ENCODE measurements around the gene GTF2H4. TPM values are rescaled to one million over a fixed set of nuclear protein-coding genes. Genes with fewer than 3 reads are reported as not detected.

Gene GTF2H4
- total and polyA plus RNA-seq, 2 of the 8 experiments (the other 6 are each of a cell fraction or from before 2014, with no cell fraction given): 42.3 to 53.4 TPM

DNA sequence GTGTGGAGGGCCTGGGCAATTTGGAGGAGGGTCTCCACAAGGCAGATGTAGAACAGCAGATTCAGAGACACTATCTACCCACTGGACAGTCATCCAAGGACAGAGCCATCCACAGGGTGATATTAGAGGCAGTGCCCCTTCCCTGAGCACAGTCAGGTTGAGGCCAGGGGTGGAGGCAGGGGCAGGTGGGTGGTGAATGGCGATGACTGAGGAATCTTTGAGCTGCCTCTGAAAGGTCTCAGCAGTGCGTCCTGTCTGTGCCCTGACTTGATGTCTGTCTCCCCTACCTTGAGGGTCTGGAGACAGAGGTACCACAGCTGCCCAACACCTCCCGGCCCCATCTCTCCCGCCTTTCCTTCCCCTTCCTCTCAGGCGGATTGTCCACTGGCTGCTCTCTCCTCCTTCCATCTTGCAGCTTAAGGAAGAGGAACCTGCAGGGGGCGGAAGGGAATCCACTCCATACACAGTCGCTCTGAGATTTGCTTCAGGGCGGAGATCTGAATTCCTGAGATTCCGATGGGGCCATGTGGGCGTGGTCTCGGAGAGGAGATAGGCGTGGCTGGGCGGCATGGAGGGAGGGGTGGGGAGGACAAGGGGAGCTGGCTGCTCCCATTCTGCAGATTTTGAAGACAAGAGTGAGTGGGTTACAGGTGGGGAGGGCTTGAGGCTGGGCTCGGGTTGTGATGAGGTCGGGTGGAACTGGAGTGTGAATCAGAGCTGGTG, 34.5 kb downstream of the GTF2H4 start:
- Histone ChIP-seq H2BK12ac (ENCODE audit: low read depth, low read length) (peak overlapping the region; percentile 94), H3K27ac (ENCODE audit: low read depth, low read length) (no peak overlapping the region), H3K23ac (ENCODE audit: insufficient read length) (no peak overlapping the region), H2BK15ac (ENCODE audit: low read length) (peak overlapping the region; percentile 89), H4K20me1 (replicated peaks in 1 of 2; ENCODE audit: control insufficient read depth in 1 of 2, insufficient read depth in 2 of 2, low read length in 2 of 2) (no peaks in the 10 kb centered on the region), H4K5ac (ENCODE audit: insufficient read length, low read depth, low read length) (peak overlapping the region; percentile 22), H3K14ac (ENCODE audit: insufficient read length) (no peak overlapping the region), H3K4me3 (ENCODE audit: extremely low read depth in 1 of 4, insufficient read depth in 2 of 4, low read depth in 3 of 4, low read length in 4 of 4) (no peak overlapping the region), H3K4me2 (ENCODE audit: insufficient read depth in 1 of 2, low read depth in 2 of 2, low read length in 2 of 2) (peak overlapping the region; percentile 14 to 64), H4K91ac (replicated peaks; ENCODE audit: insufficient read length, low read length) (peak overlapping the region; percentile 94), H3K4ac (replicated peaks; ENCODE audit: insufficient read length, low read depth, low read length) (peak overlapping the region; percentile 38), H3K79me2 (ENCODE audit: control insufficient read depth in 1 of 2, insufficient read depth in 2 of 2, low read length in 2 of 2) (no peaks in the 10 kb centered on the region), H2BK5ac (ENCODE audit: low read depth, low read length) (peak overlapping the region; percentile 84; the same call in 1 of the 2 replicates), H4K8ac (ENCODE audit: extremely low read depth, insufficient read depth, low read length) (no peak overlapping the region), H2BK120ac (replicated peaks; ENCODE audit: low read depth, low read length) (peak overlapping the region; percentile 45), H3K23me2 (ENCODE audit: low read depth, low read length) (no peaks in the 10 kb centered on the region), H3K9ac (replicated peaks in 1 of 4; ENCODE audit: extremely low read depth in 1 of 4, low read depth in 3 of 4, low read length in 3 of 4) (no peak overlapping the region; a peak in 2 of 7 replicates), H3K9me3 (ENCODE audit: insufficient read depth in 2 of 2, low read depth in 1 of 2, low read length in 1 of 2) (no peaks in the 10 kb centered on the region), H3K27me3 (replicated peaks in 1 of 4; ENCODE audit: control insufficient read depth in 3 of 4, extremely low read depth in 1 of 4, insufficient read depth in 3 of 4, low read length in 3 of 4) (no peaks in the 10 kb centered on the region; a peak in 1 of 7 replicates), H3K79me1 (ENCODE audit: low read depth, low read length) (no peaks in the 10 kb centered on the region), H3K18ac (ENCODE audit: extremely low read depth, low read length) (peak overlapping the region; percentile 98), H3K4me1 (replicated peaks in 1 of 4; ENCODE audit: control insufficient read depth in 3 of 4, insufficient read depth in 4 of 4, low read length in 3 of 4) (peaks cover 6 to 14% (median 9%) of the 10 kb centered on the region in 4 experiments), H3K56ac (replicated peaks; ENCODE audit: insufficient read length, low read depth, low read length) (no peak overlapping the region), H2AK5ac (ENCODE audit: low read depth, low read length) (peak overlapping the region; percentile 58; the same call in 1 of the 2 replicates), H3K36me3 (ENCODE audit: control insufficient read depth in 2 of 4, insufficient read depth in 4 of 4, low read length in 3 of 4) (no peaks in the 10 kb centered on the region), H2AFZ (ENCODE audit: low read length) (peak overlapping the region; percentile 68; the same call in 1 of the 2 replicates), H2BK20ac (ENCODE audit: low read length) (peak overlapping the region; percentile 98)
- POLR2A ChIA-PET (ENCODE audit: partially characterized antibody): interaction anchor here (0.6 to 1.3 kb wide), 9 partner anchors 12 to 199 kb away, joined by 3 to 5 read pairs (median 3); no protein-coding TSS in a partner anchor
- CTCF ChIA-PET (ENCODE audit: partially characterized antibody): interaction anchor here (0.8 to 6.5 kb wide), 22 partner anchors 12 to 424 kb away, joined by 3 to 52 read pairs (median 4); partner anchors contain the start of genes SFTA2 and VARS2
- peak; percentile 81 for FAIRE-seq
- peak; percentile 83 to 95 for DNase-seq (ENCODE audit: low read depth in 1 of 2, low spot score in 2 of 2)
- WGBS, 2 experiments (ENCODE audit: extremely low coverage in 1 of 2, insufficient coverage in 1 of 2, insufficient read length in 1 of 2, insufficient replicate concordance in 2 of 2, low coverage in 1 of 2, low lambda C conversion rate in 2 of 2, missing lambda C conversion rate in 1 of 2): 12% methylated on average over 14 of the region's 15 CpGs; no CpG with 5 or more reads in 1 of the 2 experiments
- TF ChIP-seq SP2 (IDR thresholded peaks at IDR 0.05; ENCODE audit: low read length) (no peak), SIRT6 (IDR thresholded peaks at IDR 0.05; ENCODE audit: low read length) (no peak), YY1 (IDR thresholded peaks at IDR 0.05; ENCODE audit: low read depth, low read length) (peak; percentile 83), RBBP5 (IDR thresholded peaks at IDR 0.05; ENCODE audit: borderline replicate concordance, low read depth, low read length) (peak; percentile 74; the same call in 1 of the 2 replicates), FOSL1 (IDR thresholded peaks at IDR 0.05; ENCODE audit: insufficient read depth, low read depth, low read length) (no peak)
- TF ChIP-seq, protein P1, sequence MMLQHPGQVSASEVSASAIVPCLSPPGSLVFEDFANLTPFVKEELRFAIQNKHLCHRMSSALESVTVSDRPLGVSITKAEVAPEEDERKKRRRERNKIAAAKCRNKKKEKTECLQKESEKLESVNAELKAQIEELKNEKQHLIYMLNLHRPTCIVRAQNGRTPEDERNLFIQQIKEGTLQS (IDR thresholded peaks at IDR 0.05; ENCODE audit: insufficient read depth, low read depth, low read length): no peak

Data from H1 (cell line).